Breast epithelium (tissue), 3 donors: ENCODE data around the gene ARHGDIB.
A peak's percentile ranks its signal among the peaks of the same experiment; 100 is the strongest.

Experiments used
- POLR2AphosphoS5 ChIP-seq, 3 donors: sonication (generic); formaldehyde crosslinking; IDR thresholded peaks; one replicate each; pipeline ENCODE4 v1.6.1; 2017; ENCODE audit warnings: antibody characterized with exemption in 3 of 3
- TF ChIP-seq, protein P1 (sequence below), 3 donors: fragments of 450-650 bp; IDR thresholded peaks; one replicate each; pipeline ENCODE4 v1.5.1; 2016 to 2017; ENCODE audit warnings: antibody characterized with exemption in 3 of 3, mild to moderate bottlenecking in 3 of 3, moderate library complexity in 3 of 3

DNA sequence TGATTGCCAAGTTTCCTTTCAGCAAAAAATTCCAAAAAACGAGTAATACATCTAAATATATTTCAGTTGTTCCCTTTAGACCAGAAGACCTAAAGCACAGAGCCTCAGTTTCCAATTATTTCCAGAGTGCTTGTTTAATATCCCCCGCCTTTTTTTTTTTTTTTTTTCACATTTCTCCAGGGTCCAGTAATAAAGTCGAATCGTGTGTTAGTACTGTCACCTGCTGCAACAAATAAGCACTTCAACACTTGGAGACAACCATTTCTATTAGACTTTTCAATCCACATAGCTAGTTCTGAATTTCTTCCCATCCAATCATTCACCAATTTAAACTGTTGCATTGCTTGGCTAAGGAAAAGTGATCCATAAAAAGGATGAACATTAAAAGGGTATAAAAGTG, 25.0 kb upstream of the ARHGDIB start:
- TF ChIP-seq, protein P1, sequence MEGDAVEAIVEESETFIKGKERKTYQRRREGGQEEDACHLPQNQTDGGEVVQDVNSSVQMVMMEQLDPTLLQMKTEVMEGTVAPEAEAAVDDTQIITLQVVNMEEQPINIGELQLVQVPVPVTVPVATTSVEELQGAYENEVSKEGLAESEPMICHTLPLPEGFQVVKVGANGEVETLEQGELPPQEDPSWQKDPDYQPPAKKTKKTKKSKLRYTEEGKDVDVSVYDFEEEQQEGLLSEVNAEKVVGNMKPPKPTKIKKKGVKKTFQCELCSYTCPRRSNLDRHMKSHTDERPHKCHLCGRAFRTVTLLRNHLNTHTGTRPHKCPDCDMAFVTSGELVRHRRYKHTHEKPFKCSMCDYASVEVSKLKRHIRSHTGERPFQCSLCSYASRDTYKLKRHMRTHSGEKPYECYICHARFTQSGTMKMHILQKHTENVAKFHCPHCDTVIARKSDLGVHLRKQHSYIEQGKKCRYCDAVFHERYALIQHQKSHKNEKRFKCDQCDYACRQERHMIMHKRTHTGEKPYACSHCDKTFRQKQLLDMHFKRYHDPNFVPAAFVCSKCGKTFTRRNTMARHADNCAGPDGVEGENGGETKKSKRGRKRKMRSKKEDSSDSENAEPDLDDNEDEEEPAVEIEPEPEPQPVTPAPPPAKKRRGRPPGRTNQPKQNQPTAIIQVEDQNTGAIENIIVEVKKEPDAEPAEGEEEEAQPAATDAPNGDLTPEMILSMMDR (IDR thresholded peaks at IDR 0.05) = peak in 1 of 3 donors; percentile 12
- TF ChIP-seq POLR2AphosphoS5 (IDR thresholded peaks at IDR 0.05) = no peak
